ENCODE measurements around the gene GPR27. TPM values are rescaled to one million over a fixed set of nuclear protein-coding genes. Genes with fewer than 3 reads are reported as not detected.

The GPR27 gene
- not detected in 2 replicates for total RNA-seq

GRCh38 chr3:71753701-71754609 is at the start of gene GPR27:
Gene GPR27 (plus strand): TSS chr3:71753855. CDS start chr3:71754050, 195 bp downstream.

GRCh38 chr3:71725271-71725991 is 28.2 kb upstream of the GPR27 start, which contains the start of gene EIF4E3:
Gene EIF4E3 (minus strand): TSS chr3:71725402. CDS start chr3:71725367, 35 bp downstream.

GRCh38 chr3:71784914-71785531 is 31.4 kb downstream of the GPR27 start, which contains the start of gene PROK2:
Gene PROK2 (minus strand): TSS chr3:71785148. CDS start chr3:71785052, 96 bp downstream.

Other genes starting within 250 kb of the GPR27 start
- 41.0 and 60.3 TPM in 2 replicates for gene FOXP1, start 170.1 kb upstream of the GPR27 start, total RNA-seq
- gene EIF4E3, start 28.5 kb upstream of the GPR27 start, total RNA-seq, result 0.71 and 1.1 TPM in 2 replicates
- not detected in 2 replicates for gene PROK2, start 31.3 kb downstream of the GPR27 start, total RNA-seq

All from smooth muscle cell of bladder (primary cell).